A673 (cell line): ENCODE measurements around the gene ATP8A2.

Experiments used
- EZH2 ChIP-seq: fragments of 200-600 bp; sonication (generic); IDR thresholded peaks from 2 replicates; pipeline ENCODE4 v1.6.1; 2017; ENCODE audit warnings: borderline replicate concordance, low read depth, mild to moderate bottlenecking, mixed read lengths, antibody characterized with exemption, low read length; ENCODE audit not compliant: poor library complexity, severe bottlenecking
- TF ChIP-seq, protein P1 (sequence below): fragments of 300-800, 200-600 bp; sonication (generic); conservative IDR thresholded peaks from 2 replicates; pipeline ENCODE4 v1.5.1; 2017; ENCODE audit warnings: low read depth, mild to moderate bottlenecking, antibody characterized with exemption, low read length, moderate library complexity, mixed read lengths

DNA sequence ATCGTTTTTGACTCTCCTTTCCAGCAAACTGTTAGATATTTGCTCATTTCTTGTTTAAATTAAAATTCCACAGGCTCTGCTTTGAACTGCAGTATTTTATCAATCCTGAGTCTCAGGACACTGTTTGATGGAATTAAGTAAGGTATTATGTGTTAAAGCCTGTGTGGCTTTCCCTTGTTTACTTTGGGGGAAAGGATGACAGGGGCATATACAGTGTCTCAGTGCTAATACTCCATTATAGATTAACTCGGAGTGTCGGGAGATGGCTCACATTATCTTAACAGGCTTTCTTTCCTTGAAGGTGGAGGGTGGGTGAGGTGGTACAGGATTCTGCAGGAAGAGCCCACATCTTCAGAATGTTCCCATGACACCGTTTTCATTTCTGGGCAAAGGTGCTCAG lies 595.4 kb downstream of the ATP8A2 start:
- TF ChIP-seq, protein P1, sequence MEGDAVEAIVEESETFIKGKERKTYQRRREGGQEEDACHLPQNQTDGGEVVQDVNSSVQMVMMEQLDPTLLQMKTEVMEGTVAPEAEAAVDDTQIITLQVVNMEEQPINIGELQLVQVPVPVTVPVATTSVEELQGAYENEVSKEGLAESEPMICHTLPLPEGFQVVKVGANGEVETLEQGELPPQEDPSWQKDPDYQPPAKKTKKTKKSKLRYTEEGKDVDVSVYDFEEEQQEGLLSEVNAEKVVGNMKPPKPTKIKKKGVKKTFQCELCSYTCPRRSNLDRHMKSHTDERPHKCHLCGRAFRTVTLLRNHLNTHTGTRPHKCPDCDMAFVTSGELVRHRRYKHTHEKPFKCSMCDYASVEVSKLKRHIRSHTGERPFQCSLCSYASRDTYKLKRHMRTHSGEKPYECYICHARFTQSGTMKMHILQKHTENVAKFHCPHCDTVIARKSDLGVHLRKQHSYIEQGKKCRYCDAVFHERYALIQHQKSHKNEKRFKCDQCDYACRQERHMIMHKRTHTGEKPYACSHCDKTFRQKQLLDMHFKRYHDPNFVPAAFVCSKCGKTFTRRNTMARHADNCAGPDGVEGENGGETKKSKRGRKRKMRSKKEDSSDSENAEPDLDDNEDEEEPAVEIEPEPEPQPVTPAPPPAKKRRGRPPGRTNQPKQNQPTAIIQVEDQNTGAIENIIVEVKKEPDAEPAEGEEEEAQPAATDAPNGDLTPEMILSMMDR: no peak
- no peak for TF ChIP-seq EZH2
